Measurements from ENCODE around the gene CACNA1I. TPM values are rescaled to one million over a fixed set of nuclear protein-coding genes. Genes with fewer than 3 reads are reported as not detected.

Gene CACNA1I
- polyA plus RNA-seq, 1 donor, result 0.04 TPM

DNA sequence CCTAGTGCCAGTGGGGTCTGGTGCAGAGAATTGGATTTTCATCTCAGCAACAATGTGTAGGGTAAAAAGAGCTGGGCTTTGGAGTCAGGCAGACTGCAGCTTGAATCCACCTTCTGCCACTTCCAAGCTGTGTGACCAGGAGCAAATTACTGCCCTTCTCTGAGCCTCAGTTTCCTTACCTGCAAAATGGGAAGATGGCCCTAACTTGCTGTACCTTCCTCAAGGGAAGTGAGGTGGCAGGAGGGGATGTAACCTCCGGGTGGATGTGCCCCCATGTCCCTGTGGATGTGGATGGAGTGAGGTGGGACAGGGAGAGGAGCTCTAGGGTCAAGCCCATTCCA is 90.9 kb downstream of the CACNA1I start:
- no peak for DNase-seq
- peaks cover 20% of the 10 kb centered on the region for H3K4me1 ChIP-seq (ENCODE audit: control insufficient read depth, insufficient read depth, low read length)
- H3K9me3 ChIP-seq (ENCODE audit: control insufficient read depth, low read depth, low read length), result peaks cover 8% of the 10 kb centered on the region
- H3K36me3 ChIP-seq (ENCODE audit: control insufficient read depth, insufficient read depth, low read length), result no peaks in the 10 kb centered on the region
- no peak overlapping the region for H3K4me3 ChIP-seq (ENCODE audit: low read length)
- WGBS (ENCODE audit: insufficient coverage, low lambda C conversion rate), result no CpG with 5 or more reads among the region's 1 CpG
- H3K27me3 ChIP-seq (ENCODE audit: control insufficient read depth, insufficient read depth, low read length), result peaks cover 77% of the 10 kb centered on the region
- H3K27ac ChIP-seq (ENCODE audit: low read length), result no peak overlapping the region

DNA sequence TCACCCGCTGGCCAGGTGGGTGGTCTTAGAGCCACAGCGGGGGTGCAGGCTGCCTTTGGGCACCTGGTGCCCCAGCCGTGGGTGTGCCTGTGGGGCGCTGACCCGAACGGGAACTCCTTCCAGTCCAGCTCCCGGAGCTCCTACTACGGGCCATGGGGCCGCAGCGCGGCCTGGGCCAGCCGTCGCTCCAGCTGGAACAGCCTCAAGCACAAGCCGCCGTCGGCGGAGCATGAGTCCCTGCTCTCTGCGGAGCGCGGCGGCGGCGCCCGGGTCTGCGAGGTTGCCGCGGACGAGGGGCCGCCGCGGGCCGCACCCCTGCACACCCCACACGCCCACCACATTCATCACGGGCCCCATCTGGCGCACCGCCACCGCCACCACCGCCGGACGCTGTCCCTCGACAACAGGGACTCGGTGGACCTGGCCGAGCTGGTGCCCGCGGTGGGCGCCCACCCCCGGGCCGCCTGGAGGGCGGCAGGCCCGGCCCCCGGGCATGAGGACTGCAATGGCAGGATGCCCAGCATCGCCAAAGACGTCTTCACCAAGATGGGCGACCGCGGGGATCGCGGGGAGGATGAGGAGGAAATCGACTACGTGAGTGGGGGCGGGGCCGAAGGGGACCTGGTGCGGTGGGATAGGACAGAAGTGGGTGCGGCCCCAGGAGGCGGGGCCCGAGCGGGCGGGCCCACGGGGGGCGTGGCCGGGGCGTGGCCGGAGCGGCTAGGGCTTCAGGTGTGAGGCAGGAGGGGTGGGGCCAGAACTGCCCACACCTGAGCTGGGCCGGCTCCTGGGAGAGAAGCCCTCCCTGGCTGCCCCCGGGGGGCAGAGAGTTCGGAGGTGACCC is 91.5 kb downstream of the CACNA1I start:
- DNase-seq, result peak; percentile 40 to 58
- peaks cover 20% of the 10 kb centered on the region for H3K4me1 ChIP-seq (ENCODE audit: control insufficient read depth, insufficient read depth, low read length)
- WGBS (ENCODE audit: insufficient coverage, low lambda C conversion rate), result no CpG with 5 or more reads among the region's 77 CpGs
- H3K4me3 ChIP-seq (ENCODE audit: low read length), result peak overlapping the region; percentile 23
- no peak overlapping the region for H3K27ac ChIP-seq (ENCODE audit: low read length)
- H3K27me3 ChIP-seq (ENCODE audit: control insufficient read depth, insufficient read depth, low read length), result peaks cover 71% of the 10 kb centered on the region
- H3K36me3 ChIP-seq (ENCODE audit: control insufficient read depth, insufficient read depth, low read length), result no peaks in the 10 kb centered on the region
- peaks cover 8% of the 10 kb centered on the region for H3K9me3 ChIP-seq (ENCODE audit: control insufficient read depth, low read depth, low read length)

DNA sequence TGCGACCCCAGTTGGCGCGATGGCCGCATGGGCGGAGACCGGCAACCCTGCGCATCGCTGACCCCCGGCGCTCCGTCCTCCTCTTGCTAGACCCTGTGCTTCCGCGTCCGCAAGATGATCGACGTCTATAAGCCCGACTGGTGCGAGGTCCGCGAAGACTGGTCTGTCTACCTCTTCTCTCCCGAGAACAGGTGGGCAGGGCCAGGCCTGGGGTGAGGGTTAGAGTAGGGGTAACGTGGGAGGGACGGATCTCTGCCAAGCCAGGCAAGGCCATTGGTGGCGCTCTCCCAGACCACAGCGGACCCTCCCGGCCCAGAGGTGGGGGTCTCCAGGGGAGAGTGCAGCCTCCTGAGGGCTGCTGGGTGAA is 92.1 kb downstream of the CACNA1I start:
- H3K27me3 ChIP-seq (ENCODE audit: control insufficient read depth, insufficient read depth, low read length), result peaks cover 65% of the 10 kb centered on the region
- peak overlapping the region; percentile 23 for H3K4me3 ChIP-seq (ENCODE audit: low read length)
- no CpG with 5 or more reads among the region's 26 CpGs for WGBS (ENCODE audit: insufficient coverage, low lambda C conversion rate)
- H3K27ac ChIP-seq (ENCODE audit: low read length), result no peak overlapping the region
- H3K9me3 ChIP-seq (ENCODE audit: control insufficient read depth, low read depth, low read length), result peaks cover 8% of the 10 kb centered on the region
- H3K4me1 ChIP-seq (ENCODE audit: control insufficient read depth, insufficient read depth, low read length), result peaks cover 20% of the 10 kb centered on the region
- no peaks in the 10 kb centered on the region for H3K36me3 ChIP-seq (ENCODE audit: control insufficient read depth, insufficient read depth, low read length)
- no peak for DNase-seq

DNA sequence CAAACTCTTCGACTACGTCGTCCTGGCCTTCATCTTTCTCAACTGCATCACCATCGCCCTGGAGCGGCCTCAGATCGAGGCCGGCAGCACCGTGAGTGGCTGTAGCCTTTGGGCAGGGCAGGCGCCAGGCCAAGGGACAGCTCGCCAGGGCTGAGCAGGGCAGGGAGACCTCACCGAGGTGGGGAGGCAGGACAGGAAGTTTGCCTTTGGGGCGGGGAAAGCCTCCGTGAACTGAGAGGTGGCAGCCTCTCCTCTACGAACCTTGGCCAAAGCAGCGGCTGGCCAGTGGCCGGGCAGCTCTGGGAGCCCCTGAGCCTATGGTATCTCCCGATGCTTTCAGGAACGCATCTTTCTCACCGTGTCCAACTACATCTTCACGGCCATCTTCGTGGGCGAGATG is 93.2 kb downstream of the CACNA1I start:
- Histone ChIP-seq H3K27ac (ENCODE audit: low read length) (no peak overlapping the region), H3K4me3 (ENCODE audit: low read length) (no peak overlapping the region), H3K9me3 (ENCODE audit: control insufficient read depth, low read depth, low read length) (peaks cover 8% of the 10 kb centered on the region), H3K4me1 (ENCODE audit: control insufficient read depth, insufficient read depth, low read length) (peaks cover 20% of the 10 kb centered on the region), H3K36me3 (ENCODE audit: control insufficient read depth, insufficient read depth, low read length) (no peaks in the 10 kb centered on the region), H3K27me3 (ENCODE audit: control insufficient read depth, insufficient read depth, low read length) (peaks cover 61% of the 10 kb centered on the region)
- no peak for DNase-seq
- no CpG with 5 or more reads among the region's 22 CpGs for WGBS (ENCODE audit: insufficient coverage, low lambda C conversion rate)

DNA sequence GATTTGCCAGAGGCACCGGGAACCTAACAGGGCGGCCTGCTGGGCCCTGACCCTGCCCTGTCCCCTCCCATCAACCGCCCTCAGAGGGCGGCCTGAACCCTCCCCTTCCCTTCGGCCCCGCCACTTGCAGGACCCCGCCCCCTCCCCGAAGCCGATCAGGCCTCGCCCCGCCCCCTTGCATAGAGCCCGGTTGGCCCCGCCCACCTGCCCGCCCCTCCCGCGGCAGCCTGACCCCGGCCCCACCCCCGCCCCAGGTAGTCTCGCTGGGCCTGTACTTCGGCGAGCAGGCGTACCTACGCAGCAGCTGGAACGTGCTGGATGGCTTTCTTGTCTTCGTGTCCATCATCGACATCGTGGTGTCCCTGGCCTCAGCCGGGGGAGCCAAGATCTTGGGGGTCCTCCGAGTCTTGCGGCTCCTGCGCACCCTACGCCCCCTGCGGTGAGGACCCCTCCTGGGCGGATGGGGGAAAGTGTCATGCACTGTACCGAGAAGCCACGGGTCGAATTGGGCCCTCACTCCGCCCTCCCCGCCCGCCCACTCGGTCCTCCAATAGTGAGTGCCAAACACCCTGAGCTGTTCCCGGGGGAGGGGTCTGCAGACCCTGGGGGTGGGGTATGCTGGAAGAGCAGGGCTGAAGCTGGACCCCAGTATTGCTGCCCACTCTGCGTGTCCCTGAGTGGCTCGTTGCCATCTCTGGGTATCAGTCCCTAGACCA is 94.1 kb downstream of the CACNA1I start:
- no peak overlapping the region for H3K4me3 ChIP-seq (ENCODE audit: low read length)
- H3K4me1 ChIP-seq (ENCODE audit: control insufficient read depth, insufficient read depth, low read length), result peaks cover 20% of the 10 kb centered on the region
- no peak overlapping the region for H3K27ac ChIP-seq (ENCODE audit: low read length)
- peaks cover 8% of the 10 kb centered on the region for H3K9me3 ChIP-seq (ENCODE audit: control insufficient read depth, low read depth, low read length)
- no peaks in the 10 kb centered on the region for H3K36me3 ChIP-seq (ENCODE audit: control insufficient read depth, insufficient read depth, low read length)
- no peak for DNase-seq
- WGBS (ENCODE audit: insufficient coverage, low lambda C conversion rate), result no CpG with 5 or more reads among the region's 44 CpGs
- H3K27me3 ChIP-seq (ENCODE audit: control insufficient read depth, insufficient read depth, low read length), result peaks cover 53% of the 10 kb centered on the region

DNA sequence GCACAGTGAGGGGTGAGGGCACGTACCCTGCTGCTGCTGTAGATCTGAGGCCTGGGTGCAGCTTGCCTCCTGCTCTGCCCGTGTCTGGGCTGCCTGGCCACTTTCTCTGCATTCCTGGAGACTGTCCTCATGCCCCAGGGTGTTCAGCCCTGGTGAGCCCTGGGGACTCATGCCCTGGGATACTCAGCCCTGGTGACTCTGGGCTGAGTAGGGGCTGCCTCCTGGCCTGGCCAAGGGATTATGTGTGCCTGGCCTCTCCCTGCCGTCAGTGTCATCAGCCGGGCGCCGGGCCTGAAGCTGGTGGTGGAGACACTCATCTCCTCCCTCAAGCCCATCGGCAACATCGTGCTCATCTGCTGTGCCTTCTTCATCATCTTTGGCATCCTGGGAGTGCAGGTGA is 94.7 kb downstream of the CACNA1I start:
- Histone ChIP-seq H3K27me3 (ENCODE audit: control insufficient read depth, insufficient read depth, low read length) (peaks cover 48% of the 10 kb centered on the region), H3K9me3 (ENCODE audit: control insufficient read depth, low read depth, low read length) (peaks cover 8% of the 10 kb centered on the region), H3K4me3 (ENCODE audit: low read length) (no peak overlapping the region), H3K36me3 (ENCODE audit: control insufficient read depth, insufficient read depth, low read length) (no peaks in the 10 kb centered on the region), H3K4me1 (ENCODE audit: control insufficient read depth, insufficient read depth, low read length) (peaks cover 20% of the 10 kb centered on the region), H3K27ac (ENCODE audit: low read length) (no peak overlapping the region)
- WGBS (ENCODE audit: insufficient coverage, low lambda C conversion rate), result no CpG with 5 or more reads among the region's 8 CpGs
- no peak for DNase-seq

DNA sequence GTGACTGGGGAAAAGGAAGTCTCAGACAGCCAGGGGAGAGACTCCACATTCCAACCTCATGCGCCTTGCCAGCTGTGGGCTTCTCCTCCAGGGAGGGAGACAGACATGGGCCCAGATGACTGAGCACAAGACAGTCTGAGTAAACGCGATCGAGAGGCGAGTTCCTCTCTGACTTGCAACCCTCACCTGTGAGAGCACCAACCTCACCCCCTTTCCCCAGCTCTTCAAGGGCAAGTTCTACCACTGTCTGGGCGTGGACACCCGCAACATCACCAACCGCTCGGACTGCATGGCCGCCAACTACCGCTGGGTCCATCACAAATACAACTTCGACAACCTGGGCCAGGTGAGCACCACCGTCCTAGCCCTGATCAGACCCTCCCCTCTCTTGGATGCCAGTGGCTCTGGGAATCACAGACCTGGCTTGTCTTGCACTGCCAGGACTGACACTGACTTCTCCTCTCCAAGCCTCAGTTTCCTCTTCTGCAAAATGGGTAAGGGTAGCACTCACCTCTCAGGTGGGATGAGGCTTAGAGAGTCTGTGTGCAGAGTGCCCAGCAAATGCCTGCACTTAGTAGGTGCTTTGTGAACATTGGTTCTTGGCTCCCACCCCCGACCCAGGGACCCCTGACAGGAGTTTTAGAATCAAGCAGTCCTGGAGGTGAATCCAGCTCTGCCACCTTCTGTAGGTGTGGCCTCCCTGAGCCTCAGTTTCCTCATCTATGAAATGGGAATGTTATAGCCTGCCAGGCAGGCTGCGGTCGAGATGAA is 95.3 kb downstream of the CACNA1I start:
- H3K27ac ChIP-seq (ENCODE audit: low read length), result no peak overlapping the region
- no peaks in the 10 kb centered on the region for H3K36me3 ChIP-seq (ENCODE audit: control insufficient read depth, insufficient read depth, low read length)
- peaks cover 41% of the 10 kb centered on the region for H3K27me3 ChIP-seq (ENCODE audit: control insufficient read depth, insufficient read depth, low read length)
- no CpG with 5 or more reads among the region's 16 CpGs for WGBS (ENCODE audit: insufficient coverage, low lambda C conversion rate)
- H3K9me3 ChIP-seq (ENCODE audit: control insufficient read depth, low read depth, low read length), result peaks cover 8% of the 10 kb centered on the region
- H3K4me1 ChIP-seq (ENCODE audit: control insufficient read depth, insufficient read depth, low read length), result peaks cover 20% of the 10 kb centered on the region
- H3K4me3 ChIP-seq (ENCODE audit: low read length), result no peak overlapping the region
- no peak for DNase-seq

DNA sequence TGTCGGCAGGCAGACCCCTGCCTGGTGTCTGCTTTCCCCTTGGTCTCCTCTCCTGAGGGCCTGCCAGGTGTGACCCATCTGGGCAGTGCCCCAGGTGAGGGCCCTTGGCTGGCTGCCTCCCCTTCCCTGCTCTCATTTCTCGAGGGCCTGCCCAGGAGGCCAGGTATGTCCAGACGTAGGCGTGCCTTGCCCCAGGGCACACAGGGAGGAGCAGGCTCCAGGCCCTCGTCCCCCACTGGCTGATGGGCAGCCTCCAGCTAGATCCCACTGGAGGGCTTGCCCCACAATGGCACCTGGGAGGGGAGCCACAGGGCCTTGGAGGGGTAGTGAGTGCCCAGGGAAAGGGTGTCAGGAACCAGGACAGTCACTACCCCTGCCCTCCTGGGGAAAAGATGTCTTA is 95.9 kb downstream of the CACNA1I start:
- Histone ChIP-seq H3K27ac (ENCODE audit: low read length) (no peak overlapping the region), H3K4me1 (ENCODE audit: control insufficient read depth, insufficient read depth, low read length) (peaks cover 20% of the 10 kb centered on the region), H3K36me3 (ENCODE audit: control insufficient read depth, insufficient read depth, low read length) (no peaks in the 10 kb centered on the region), H3K9me3 (ENCODE audit: control insufficient read depth, low read depth, low read length) (peaks cover 8% of the 10 kb centered on the region), H3K4me3 (ENCODE audit: low read length) (no peak overlapping the region), H3K27me3 (ENCODE audit: control insufficient read depth, insufficient read depth, low read length) (peaks cover 35% of the 10 kb centered on the region)
- WGBS (ENCODE audit: insufficient coverage, low lambda C conversion rate), result no CpG with 5 or more reads among the region's 5 CpGs
- DNase-seq, result no peak

DNA sequence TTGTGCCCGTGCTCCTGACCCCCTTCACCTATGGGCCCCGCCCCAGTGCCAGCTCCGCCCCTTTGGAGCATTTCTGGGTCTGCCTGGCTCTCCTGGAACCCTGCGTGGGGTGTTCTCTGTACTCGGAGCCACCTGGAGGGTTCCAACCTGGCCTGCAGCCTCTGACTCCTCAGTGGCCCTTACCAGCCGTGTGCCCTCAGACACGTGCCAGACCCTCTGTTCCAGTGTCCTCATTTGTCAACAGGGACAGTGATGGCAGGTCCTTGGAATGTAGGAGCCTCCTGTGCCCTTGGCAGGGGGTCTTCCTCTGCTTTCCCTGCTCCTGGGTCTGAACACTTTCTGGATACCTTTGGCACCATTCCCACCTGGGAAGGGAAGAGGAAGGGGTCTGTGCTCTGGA is 96.4 kb downstream of the CACNA1I start:
- peaks cover 31% of the 10 kb centered on the region for H3K27me3 ChIP-seq (ENCODE audit: control insufficient read depth, insufficient read depth, low read length)
- H3K4me3 ChIP-seq (ENCODE audit: low read length), result no peak overlapping the region
- DNase-seq, result no peak
- H3K27ac ChIP-seq (ENCODE audit: low read length), result no peak overlapping the region
- H3K9me3 ChIP-seq (ENCODE audit: control insufficient read depth, low read depth, low read length), result peaks cover 9% of the 10 kb centered on the region
- no peaks in the 10 kb centered on the region for H3K36me3 ChIP-seq (ENCODE audit: control insufficient read depth, insufficient read depth, low read length)
- WGBS (ENCODE audit: insufficient coverage, low lambda C conversion rate), result no CpG with 5 or more reads among the region's 7 CpGs
- peaks cover 18% of the 10 kb centered on the region for H3K4me1 ChIP-seq (ENCODE audit: control insufficient read depth, insufficient read depth, low read length)

DNA sequence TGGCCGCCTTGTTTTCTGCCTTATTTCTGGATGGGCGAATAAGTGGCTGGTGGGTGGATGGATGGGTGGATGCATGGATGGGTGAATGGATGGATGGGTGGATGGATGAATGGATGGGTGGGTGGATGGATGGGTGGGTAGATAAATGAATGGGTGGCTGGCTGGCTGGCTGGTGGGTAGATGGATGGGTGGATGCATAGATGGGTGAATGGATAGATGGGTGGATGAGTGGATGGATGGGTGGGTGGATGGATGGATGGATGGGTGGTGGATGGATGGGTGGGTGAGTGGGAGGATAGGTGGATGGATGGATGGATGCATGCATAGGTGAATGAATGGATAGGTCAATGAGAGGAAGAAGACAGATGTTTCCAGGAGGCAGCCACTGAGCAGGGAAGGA is 98.9 kb downstream of the CACNA1I start:
- WGBS (ENCODE audit: insufficient coverage, low lambda C conversion rate), result 100% methylated on average over 1 of the region's 2 CpGs

More for the DNA sequence above, 98.9 kb downstream of the CACNA1I start:
- H3K36me3 ChIP-seq (ENCODE audit: control insufficient read depth, insufficient read depth, low read length), result no peaks in the 10 kb centered on the region
- H3K9me3 ChIP-seq (ENCODE audit: control insufficient read depth, low read depth, low read length), result peaks cover 17% of the 10 kb centered on the region
- no peak overlapping the region for H3K27ac ChIP-seq (ENCODE audit: low read length)
- peaks cover 7% of the 10 kb centered on the region for H3K4me1 ChIP-seq (ENCODE audit: control insufficient read depth, insufficient read depth, low read length)
- peaks cover 7% of the 10 kb centered on the region for H3K27me3 ChIP-seq (ENCODE audit: control insufficient read depth, insufficient read depth, low read length)
- DNase-seq, result no peak
- no peak overlapping the region for H3K4me3 ChIP-seq (ENCODE audit: low read length)
